Endothelial cell of umbilical vein (primary cell): Measurements from ENCODE around the gene ZW10. TPM values are rescaled to one million over a fixed set of nuclear protein-coding genes. Genes with fewer than 3 reads are reported as not detected.
"Not testable (repeated sequence)": the region's sequence is repeated elsewhere in the genome, so short reads cannot be mapped to it uniquely, and the experiment has no call there.

Source experiments
- BruUV-seq: library from RNA; stranded (reverse); fragments of 400-500 nt; replicated peaks from 2 replicates; lab custom pipeline; 2021; lab: Mats Ljungman, UMichigan
- CTCF ChIA-PET: fragments of 300-600, 350-600 bp; sonication (Branson Sonifier 250); formaldehyde crosslinking; loops from one replicate; lab custom pipeline; 2021; ENCODE audit warnings: antibody characterized with exemption, inconsistent platforms; lab: Charles Lee
- POLR2A ChIA-PET: fragments of 300-600, 350-600 bp; sonication (Branson Sonifier 250); formaldehyde crosslinking; loops from one replicate; lab custom pipeline; 2021; ENCODE audit warnings: antibody characterized with exemption, inconsistent platforms; lab: Charles Lee
- DNase-seq: peaks from one replicate; pipeline ENCODE4 v3.0.0-alpha.2; 2011; ENCODE audit warnings: low read depth, low spot score
- FAIRE-seq: peaks from 2 replicates; lab custom pipeline; 2011; peaks lifted over from hg19 to GRCh38; lab: Jason Lieb, UNC
- H2AFZ ChIP-seq: 2 replicates; pipeline ENCODE4 v1.6.0; 2012; ENCODE audit warnings: low read depth, low read length, control low read depth, inconsistent platforms
- H3K27ac ChIP-seq: 2 replicates; pipeline ENCODE4 v1.5.1; 2011; ENCODE audit warnings: low read depth, mild to moderate bottlenecking, control low read depth, low read length, moderate library complexity; ENCODE audit not compliant: insufficient read depth
- H3K27me3 ChIP-seq, 2 experiments: 2 replicates each; pipeline versions ENCODE4 v1.6.0 to v1.6.1; 2011; ENCODE audit warnings: low read length in 2 of 2, mixed read lengths in 1 of 2; ENCODE audit not compliant: control insufficient read depth in 2 of 2, insufficient read depth in 2 of 2
- H3K36me3 ChIP-seq, 2 experiments: 2 replicates in 1 of 2; 3 replicates in 1 of 2; pipeline ENCODE4 v1.5.1; 2011; ENCODE audit warnings: low read length in 2 of 2, mild to moderate bottlenecking in 1 of 2, moderate library complexity in 1 of 2; ENCODE audit not compliant: control insufficient read depth in 2 of 2, insufficient read depth in 2 of 2; ENCODE audit errors: extremely low read depth in 1 of 2
- H3K4me1 ChIP-seq: 3 replicates; pipeline ENCODE4 v1.5.1; 2011; ENCODE audit warnings: mild to moderate bottlenecking, low read length; ENCODE audit not compliant: control insufficient read depth, insufficient read depth; ENCODE audit errors: extremely low read depth
- H3K4me2 ChIP-seq: 2 replicates; pipeline ENCODE4 v1.6.1; 2011; ENCODE audit warnings: low read length, control low read depth, mixed read lengths; ENCODE audit not compliant: insufficient read depth
- H3K4me3 ChIP-seq, 3 experiments: fragments of 200-600 bp in 1 of 3; sonication (generic), shearing (Covaris generic) in 1 of 3; replicated peaks in 1 of 3; 2 replicates each; pipeline ENCODE4 v1.5.1; 2011 to 2016; ENCODE audit warnings: control low read depth in 3 of 3, low read length in 3 of 3, mild to moderate bottlenecking in 2 of 3, inconsistent platforms in 1 of 3, low read depth in 1 of 3, moderate library complexity in 1 of 3; ENCODE audit not compliant: insufficient read depth in 1 of 3
- H3K79me2 ChIP-seq: 2 replicates; pipeline ENCODE4 v1.6.0; 2012; ENCODE audit warnings: low read length, inconsistent platforms; ENCODE audit not compliant: control insufficient read depth, insufficient read depth
- H3K9ac ChIP-seq: replicated peaks from 2 replicates; pipeline ENCODE3; 2011; ENCODE audit warnings: low read length, control low read depth; ENCODE audit not compliant: insufficient read depth; ENCODE audit errors: extremely low read depth
- H3K9me1 ChIP-seq: replicated peaks from 3 replicates; pipeline ENCODE4 v1.6.0; 2011; ENCODE audit warnings: mild to moderate bottlenecking, low read length; ENCODE audit not compliant: control insufficient read depth, insufficient read depth; ENCODE audit errors: extremely low read depth
- H3K9me3 ChIP-seq: replicated peaks from 2 replicates; pipeline ENCODE4 v1.5.1; 2012; ENCODE audit warnings: low read length, inconsistent platforms; ENCODE audit not compliant: control insufficient read depth, insufficient read depth
- H4K20me1 ChIP-seq: replicated peaks from 2 replicates; pipeline ENCODE3; 2011; ENCODE audit warnings: mild to moderate bottlenecking, low read length; ENCODE audit not compliant: control insufficient read depth, insufficient read depth; ENCODE audit errors: extremely low read depth
- EZH2 ChIP-seq: IDR thresholded peaks from 2 replicates; pipeline ENCODE4 v1.6.1; 2012; ENCODE audit warnings: borderline replicate concordance, low read depth, mild to moderate bottlenecking, moderate library complexity, low read length, inconsistent platforms; ENCODE audit not compliant: severe bottlenecking
- FOS ChIP-seq: IDR thresholded peaks from 2 replicates; pipeline ENCODE4 v1.6.1; 2011; ENCODE audit warnings: mild to moderate bottlenecking, low read length, moderate library complexity, borderline replicate concordance; ENCODE audit not compliant: insufficient read depth
- GATA2 ChIP-seq: IDR thresholded peaks from 2 replicates; pipeline ENCODE4 v1.7.0; 2011; ENCODE audit warnings: low read depth, mild to moderate bottlenecking, moderate library complexity, mixed read lengths, low read length; ENCODE audit not compliant: insufficient read length, insufficient read depth
- JUN ChIP-seq: IDR thresholded peaks from 2 replicates; pipeline ENCODE4 v1.6.1; 2011; ENCODE audit warnings: borderline replicate concordance, low read depth; ENCODE audit not compliant: insufficient read length, insufficient read depth
- MAX ChIP-seq: IDR thresholded peaks from 2 replicates; pipeline ENCODE4 v1.6.1; 2011; ENCODE audit not compliant: insufficient read depth, insufficient read length
- MYC ChIP-seq: IDR thresholded peaks from one replicate; pipeline ENCODE4 v1.6.1; 2011; ENCODE audit warnings: mild to moderate bottlenecking, low read depth, low read length
- POLR2A ChIP-seq: IDR thresholded peaks from 2 replicates; pipeline ENCODE4 v1.6.1; 2012; ENCODE audit warnings: low read depth, mild to moderate bottlenecking, control low read depth, low read length
- POLR2AphosphoS5 ChIP-seq: IDR thresholded peaks from 2 replicates; pipeline ENCODE4 v1.6.1; 2012; ENCODE audit warnings: low read depth, mild to moderate bottlenecking, control low read depth, low read length, moderate library complexity; ENCODE audit not compliant: insufficient read depth
- dilution Hi-C: fragments of 300-500 bp; cut with MboI; formaldehyde crosslinking; loops from one replicate; pipeline ENCODE4 v1.15.0; 2019; ENCODE audit warnings: low sequenced_read_pairs; ENCODE audit not compliant: extremely low pct_ligation_motif_present
- intact Hi-C: fragments of 100-400 bp; cut with micrococcal nuclease; formaldehyde crosslinking; loops from one replicate; pipeline ENCODE4 v1.10.0; 2022
- polyA plus RNA-seq, 4 experiments: library from polyadenylated mRNA; depleted of rRNA in 3 of 4; stranded (reverse) in 3 of 4; unstranded in 1 of 4; fragments of >200 nt; gene quantifications; 2 replicates each; pipeline versions ENCODE4 v1.2.1 to v1.2.3, GENCODE V29; 2011 to 2012; ENCODE audit warnings: missing spikeins in 1 of 4
- total RNA-seq: library from RNA; stranded (reverse); gene quantifications from 2 replicates; pipeline ENCODE4 v1.2.3, GENCODE V29; 2021
- TF ChIP-seq, protein P1 (sequence below), 2 donors: IDR thresholded peaks; 1 replicate in 1 of 2; 2 replicates in 1 of 2; pipeline ENCODE4 v1.5.1; 2011; ENCODE audit warnings: low read length in 2 of 2, mild to moderate bottlenecking in 2 of 2, moderate library complexity in 2 of 2, control low read depth in 1 of 2, inconsistent platforms in 1 of 2, low read depth in 1 of 2; ENCODE audit not compliant: insufficient read depth in 1 of 2; ENCODE audit errors: extremely low read depth in 1 of 2

Gene ZW10
- total and polyA plus RNA-seq, 2 donors (not counting 3 experiments of a cell fraction or from before 2014, with no cell fraction given): 7.5 to 22.1 TPM

GRCh38 chr11:113764527-113765219 is 8.8 kb downstream of the ZW10 start:
- intact Hi-C loops (no loop called here), dilution Hi-C loops (no loop called here)
- Histone ChIP-seq H3K9me3 (no peaks in the 10 kb centered on the region), H3K36me3 (peaks cover 0 to 6% of the 10 kb centered on the region in 2 experiments), H3K9ac (no peak overlapping the region), H3K79me2 (peaks cover 34% of the 10 kb centered on the region), H3K9me1 (no peaks in the 10 kb centered on the region), H4K20me1 (peaks cover 2% of the 10 kb centered on the region), H3K27me3 (no peaks in the 10 kb centered on the region), H3K4me3 (no peak overlapping the region), H3K4me1 (no peaks in the 10 kb centered on the region), H3K4me2 (no peak overlapping the region), H2AFZ (no peak overlapping the region), H3K27ac (no peak overlapping the region)
- BruUV-seq: no TSS peak
- ChIA-PET POLR2A (no interaction called here), CTCF (interaction anchor here (1.7 to 1.8 kb wide), 2 partner anchors 9 to 17 kb away, joined by 4 read pairs; partner anchors contain the start of gene ZW10)
- FAIRE-seq (no peak), DNase-seq (no peak)
- TF ChIP-seq EZH2 (no peak), POLR2A (no peak), MAX (no peak), JUN (no peak), GATA2 (no peak), MYC (no peak), FOS (no peak), POLR2AphosphoS5 (no peak)
- TF ChIP-seq, protein P1, sequence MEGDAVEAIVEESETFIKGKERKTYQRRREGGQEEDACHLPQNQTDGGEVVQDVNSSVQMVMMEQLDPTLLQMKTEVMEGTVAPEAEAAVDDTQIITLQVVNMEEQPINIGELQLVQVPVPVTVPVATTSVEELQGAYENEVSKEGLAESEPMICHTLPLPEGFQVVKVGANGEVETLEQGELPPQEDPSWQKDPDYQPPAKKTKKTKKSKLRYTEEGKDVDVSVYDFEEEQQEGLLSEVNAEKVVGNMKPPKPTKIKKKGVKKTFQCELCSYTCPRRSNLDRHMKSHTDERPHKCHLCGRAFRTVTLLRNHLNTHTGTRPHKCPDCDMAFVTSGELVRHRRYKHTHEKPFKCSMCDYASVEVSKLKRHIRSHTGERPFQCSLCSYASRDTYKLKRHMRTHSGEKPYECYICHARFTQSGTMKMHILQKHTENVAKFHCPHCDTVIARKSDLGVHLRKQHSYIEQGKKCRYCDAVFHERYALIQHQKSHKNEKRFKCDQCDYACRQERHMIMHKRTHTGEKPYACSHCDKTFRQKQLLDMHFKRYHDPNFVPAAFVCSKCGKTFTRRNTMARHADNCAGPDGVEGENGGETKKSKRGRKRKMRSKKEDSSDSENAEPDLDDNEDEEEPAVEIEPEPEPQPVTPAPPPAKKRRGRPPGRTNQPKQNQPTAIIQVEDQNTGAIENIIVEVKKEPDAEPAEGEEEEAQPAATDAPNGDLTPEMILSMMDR (IDR thresholded peaks at IDR 0.05; ENCODE audit: extremely low read depth in 1 of 2, insufficient read depth in 1 of 2, low read depth in 1 of 2, low read length in 2 of 2): no peak

GRCh38 chr11:113763040-113763439 is 10.5 kb downstream of the ZW10 start:
- H3K9me1 ChIP-seq, H3K9ac ChIP-seq, DNase-seq, H3K36me3 ChIP-seq, FAIRE-seq, H2AFZ ChIP-seq, H3K4me1 ChIP-seq, H3K4me2 ChIP-seq, H3K27me3 ChIP-seq, CTCF ChIA-PET, H4K20me1 ChIP-seq, BruUV-seq, dilution Hi-C loops, H3K27ac ChIP-seq, POLR2A ChIA-PET, H3K9me3 ChIP-seq, intact Hi-C loops, H3K4me3 ChIP-seq: not testable (repeated sequence)
- peaks cover 31% of the 10 kb centered on the region for H3K79me2 ChIP-seq
